C4-2B (cell line): ENCODE measurements around the gene C1QTNF9.
"Not testable (repeated sequence)": the region's sequence is repeated elsewhere in the genome, so short reads cannot be mapped to it uniquely, and the experiment has no call there.

Experiments
- ZFX ChIP-seq: fragments of 450-650 bp; IDR thresholded peaks from 2 replicates; pipeline ENCODE4 v1.6.1; 2017
- TF ChIP-seq, protein P1 (sequence below): fragments of 450-650 bp; conservative IDR thresholded peaks from 2 replicates; pipeline ENCODE4 v1.5.1; 2017; ENCODE audit warnings: mild to moderate bottlenecking

DNA sequence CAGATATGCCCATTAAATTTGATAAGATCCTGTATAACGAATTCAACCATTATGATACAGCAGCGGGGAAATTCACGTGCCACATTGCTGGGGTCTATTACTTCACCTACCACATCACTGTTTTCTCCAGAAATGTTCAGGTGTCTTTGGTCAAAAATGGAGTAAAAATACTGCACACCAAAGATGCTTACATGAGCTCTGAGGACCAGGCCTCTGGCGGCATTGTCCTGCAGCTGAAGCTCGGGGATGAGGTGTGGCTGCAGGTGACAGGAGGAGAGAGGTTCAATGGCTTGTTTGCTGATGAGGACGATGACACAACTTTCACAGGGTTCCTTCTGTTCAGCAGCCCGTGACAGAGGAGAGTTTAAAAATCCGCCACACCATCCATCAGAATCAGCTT is 12.0 kb downstream of the C1QTNF9 start:
- TF ChIP-seq, protein P1, sequence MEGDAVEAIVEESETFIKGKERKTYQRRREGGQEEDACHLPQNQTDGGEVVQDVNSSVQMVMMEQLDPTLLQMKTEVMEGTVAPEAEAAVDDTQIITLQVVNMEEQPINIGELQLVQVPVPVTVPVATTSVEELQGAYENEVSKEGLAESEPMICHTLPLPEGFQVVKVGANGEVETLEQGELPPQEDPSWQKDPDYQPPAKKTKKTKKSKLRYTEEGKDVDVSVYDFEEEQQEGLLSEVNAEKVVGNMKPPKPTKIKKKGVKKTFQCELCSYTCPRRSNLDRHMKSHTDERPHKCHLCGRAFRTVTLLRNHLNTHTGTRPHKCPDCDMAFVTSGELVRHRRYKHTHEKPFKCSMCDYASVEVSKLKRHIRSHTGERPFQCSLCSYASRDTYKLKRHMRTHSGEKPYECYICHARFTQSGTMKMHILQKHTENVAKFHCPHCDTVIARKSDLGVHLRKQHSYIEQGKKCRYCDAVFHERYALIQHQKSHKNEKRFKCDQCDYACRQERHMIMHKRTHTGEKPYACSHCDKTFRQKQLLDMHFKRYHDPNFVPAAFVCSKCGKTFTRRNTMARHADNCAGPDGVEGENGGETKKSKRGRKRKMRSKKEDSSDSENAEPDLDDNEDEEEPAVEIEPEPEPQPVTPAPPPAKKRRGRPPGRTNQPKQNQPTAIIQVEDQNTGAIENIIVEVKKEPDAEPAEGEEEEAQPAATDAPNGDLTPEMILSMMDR, result not testable (repeated sequence)
- not testable (repeated sequence) for TF ChIP-seq ZFX
